Peyer's patch (tissue), 4 donors: ENCODE measurements around the gene CLEC20A. TPM values are rescaled to one million over a fixed set of nuclear protein-coding genes. Genes with fewer than 3 reads are reported as not detected.

ENCODE experiments used
- DNase-seq, 3 donors: peaks; one replicate each; pipeline ENCODE4 v3.0.0-alpha.2; 2017 to 2019
- H3K27ac ChIP-seq, 4 donors: fragments of 200-600 bp; sonication (generic); one replicate each; pipeline ENCODE4 v1.5.1; 2016 to 2019
- H3K27me3 ChIP-seq, 2 donors: fragments of 200-600 bp; sonication (generic); one replicate each; pipeline ENCODE4 v1.5.1; 2019
- H3K36me3 ChIP-seq, 3 donors: fragments of 200-600 bp; sonication (generic); one replicate each; pipeline ENCODE4 v1.5.1; 2016 to 2019
- H3K4me1 ChIP-seq, 4 donors: fragments of 200-600 bp; sonication (generic); one replicate each; pipeline ENCODE4 v1.5.1; 2016 to 2019
- H3K4me3 ChIP-seq, 4 donors: fragments of 200-600 bp; sonication (generic); 1 replicate in 3 of 4; 2 replicates in 1 of 4; pipeline ENCODE4 v1.5.1; 2016 to 2019; ENCODE audit warnings: mild to moderate bottlenecking in 1 of 4
- H3K9me3 ChIP-seq, 4 donors: fragments of 200-600 bp; sonication (generic); one replicate each; pipeline ENCODE4 v1.5.1; 2016 to 2019; ENCODE audit warnings: mild to moderate bottlenecking in 1 of 4
- POLR2A ChIP-seq, 2 donors: fragments of 450-650 bp; IDR thresholded peaks; one replicate each; pipeline ENCODE4 v1.5.1; 2017; ENCODE audit warnings: antibody characterized with exemption in 2 of 2, mild to moderate bottlenecking in 2 of 2, moderate library complexity in 2 of 2
- total RNA-seq, 4 donors: library from RNA; depleted of rRNA; stranded (reverse); fragments of >200 nt; gene quantifications; one replicate each; pipeline ENCODE4 v1.1.0, GENCODE V29; 2016
- TF ChIP-seq, protein P1 (sequence below), 6 experiments: fragments of 450-650 bp in 4 of 6; fragments of 200-600 bp in 2 of 6; sonication (generic) in 1 of 6; IDR thresholded peaks; one replicate each; pipeline ENCODE4 v1.5.1; 2017 to 2019; ENCODE audit warnings: antibody characterized with exemption in 6 of 6, mild to moderate bottlenecking in 3 of 6, moderate library complexity in 1 of 6

CLEC20A gene
- total RNA-seq, 4 donors from 2014 or later, result not detected

DNA sequence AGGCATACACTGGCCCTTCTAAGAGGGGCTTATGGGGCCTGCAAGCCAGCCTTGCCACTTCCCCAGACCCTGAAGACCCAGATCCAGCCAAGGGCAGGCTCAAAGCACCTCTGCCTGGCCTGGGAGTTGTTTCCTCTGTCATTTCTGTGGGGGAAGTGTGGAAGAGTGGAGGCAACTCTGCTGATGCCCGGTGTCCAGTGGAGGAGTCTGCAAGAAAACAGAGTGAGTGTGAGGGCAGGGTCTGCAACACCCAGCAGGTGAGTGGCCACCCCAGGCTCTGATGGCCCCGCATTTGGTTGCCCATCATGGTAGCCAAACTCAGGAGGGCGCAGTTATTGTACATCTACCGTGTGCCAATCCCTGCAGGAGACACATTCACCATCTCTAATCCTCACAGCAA is 8.4 kb downstream of the CLEC20A start:
- Histone ChIP-seq H3K4me3 (no peak overlapping the region), H3K27ac (no peak overlapping the region), H3K4me1 (peaks cover 0 to 7% (median 0%) of the 10 kb centered on the region in 4 donors), H3K27me3 (no peaks in the 10 kb centered on the region), H3K9me3 (no peaks in the 10 kb centered on the region), H3K36me3 (no peaks in the 10 kb centered on the region)
- no peak for TF ChIP-seq POLR2A (IDR thresholded peaks at IDR 0.05)
- TF ChIP-seq, protein P1, sequence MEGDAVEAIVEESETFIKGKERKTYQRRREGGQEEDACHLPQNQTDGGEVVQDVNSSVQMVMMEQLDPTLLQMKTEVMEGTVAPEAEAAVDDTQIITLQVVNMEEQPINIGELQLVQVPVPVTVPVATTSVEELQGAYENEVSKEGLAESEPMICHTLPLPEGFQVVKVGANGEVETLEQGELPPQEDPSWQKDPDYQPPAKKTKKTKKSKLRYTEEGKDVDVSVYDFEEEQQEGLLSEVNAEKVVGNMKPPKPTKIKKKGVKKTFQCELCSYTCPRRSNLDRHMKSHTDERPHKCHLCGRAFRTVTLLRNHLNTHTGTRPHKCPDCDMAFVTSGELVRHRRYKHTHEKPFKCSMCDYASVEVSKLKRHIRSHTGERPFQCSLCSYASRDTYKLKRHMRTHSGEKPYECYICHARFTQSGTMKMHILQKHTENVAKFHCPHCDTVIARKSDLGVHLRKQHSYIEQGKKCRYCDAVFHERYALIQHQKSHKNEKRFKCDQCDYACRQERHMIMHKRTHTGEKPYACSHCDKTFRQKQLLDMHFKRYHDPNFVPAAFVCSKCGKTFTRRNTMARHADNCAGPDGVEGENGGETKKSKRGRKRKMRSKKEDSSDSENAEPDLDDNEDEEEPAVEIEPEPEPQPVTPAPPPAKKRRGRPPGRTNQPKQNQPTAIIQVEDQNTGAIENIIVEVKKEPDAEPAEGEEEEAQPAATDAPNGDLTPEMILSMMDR (IDR thresholded peaks at IDR 0.05), result no peak
- no peak for DNase-seq

DNA sequence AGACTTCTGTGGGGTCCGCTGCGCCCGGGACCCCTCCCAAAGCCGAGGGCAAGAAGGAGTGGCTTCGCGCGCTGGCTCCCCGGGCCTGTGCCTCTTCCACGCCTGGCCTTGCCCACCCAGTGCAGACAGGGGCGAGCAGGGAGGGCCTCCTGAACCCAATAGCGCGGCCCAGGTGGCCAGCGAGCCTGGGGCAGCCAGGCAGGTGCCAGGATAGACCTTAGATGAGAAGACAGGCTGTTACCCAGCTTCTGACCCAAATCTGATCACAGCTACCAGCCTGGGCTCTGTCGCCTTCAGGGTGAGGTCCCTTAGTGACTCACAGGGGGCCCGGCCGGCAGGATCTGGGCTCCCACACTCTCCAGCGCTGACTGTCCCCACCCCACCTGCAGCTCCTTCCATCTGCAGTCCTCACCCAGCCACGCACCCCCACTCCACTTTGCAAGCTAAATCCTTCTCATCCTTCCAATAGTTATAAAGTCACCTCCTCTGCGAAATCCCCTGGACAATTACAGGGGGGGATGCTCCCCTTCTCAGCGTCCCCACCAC is 9.6 kb downstream of the CLEC20A start:
- Histone ChIP-seq H3K27ac (peak overlapping the region in 2 of 4 donors; percentile 27 to 48), H3K9me3 (no peaks in the 10 kb centered on the region), H3K4me1 (peaks cover 0 to 7% (median 0%) of the 10 kb centered on the region in 4 donors), H3K36me3 (no peaks in the 10 kb centered on the region), H3K27me3 (no peaks in the 10 kb centered on the region), H3K4me3 (peak overlapping the region; percentile 28 to 41 (median 31))
- TF ChIP-seq, protein P1 (IDR thresholded peaks at IDR 0.05), result no peak
- TF ChIP-seq POLR2A (IDR thresholded peaks at IDR 0.05), result no peak
- peak in 1 of 3 donors; percentile 47 for DNase-seq

DNA sequence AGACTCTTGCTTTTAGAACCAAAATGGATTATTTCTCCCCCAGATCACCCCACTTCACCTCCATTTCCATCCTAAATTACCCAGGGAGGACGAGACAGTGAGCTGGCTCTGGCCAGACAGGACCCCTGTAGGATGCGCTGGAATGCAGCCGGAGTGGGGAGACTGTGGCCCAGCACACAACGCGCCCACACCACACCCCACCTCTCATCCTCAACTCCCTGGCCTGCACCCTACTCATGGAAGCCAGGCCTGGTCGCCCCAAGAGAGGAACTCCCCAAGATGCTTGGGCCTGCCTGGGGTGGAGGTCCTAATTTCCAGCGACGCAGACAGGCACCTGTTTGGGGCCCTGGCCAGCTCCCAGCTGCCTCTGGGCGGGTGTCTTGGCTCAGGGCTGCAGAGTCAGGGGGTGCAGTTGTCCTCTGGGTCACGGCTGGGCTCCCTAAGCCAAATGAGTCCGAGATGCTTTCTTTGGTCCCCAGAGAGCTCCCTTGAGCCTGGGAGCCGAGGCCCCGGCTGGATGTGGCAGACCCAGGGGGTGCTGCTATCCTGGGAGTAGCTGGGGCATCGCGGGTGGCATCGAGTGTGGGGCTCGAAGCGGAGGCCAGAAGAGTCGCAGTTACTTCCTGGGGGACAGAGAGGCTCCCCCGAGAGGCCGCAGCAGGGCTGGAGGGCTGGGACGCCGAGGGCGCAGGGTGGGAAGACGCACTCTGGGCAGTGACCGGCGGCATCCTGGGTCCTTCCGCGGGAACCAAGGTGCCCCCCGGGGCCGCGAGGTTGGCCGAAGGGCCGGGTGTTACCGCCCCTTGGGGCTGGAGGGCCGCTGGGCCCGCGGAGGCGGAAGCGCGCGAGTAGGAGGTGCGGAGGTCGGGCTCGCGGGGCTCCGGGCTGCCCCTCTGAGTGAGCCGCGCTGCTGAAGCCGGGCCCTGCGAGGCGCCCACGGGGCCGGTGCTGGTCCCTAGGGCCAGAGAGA is 10.4 kb downstream of the CLEC20A start:
- Histone ChIP-seq H3K4me3 (peak overlapping the region; percentile 28 to 41 (median 31)), H3K4me1 (peaks cover 0 to 7% (median 0%) of the 10 kb centered on the region in 4 donors), H3K9me3 (no peaks in the 10 kb centered on the region), H3K27me3 (no peaks in the 10 kb centered on the region), H3K27ac (peak overlapping the region in 2 of 4 donors; percentile 27 to 48), H3K36me3 (no peaks in the 10 kb centered on the region)
- TF ChIP-seq, protein P1 (IDR thresholded peaks at IDR 0.05), result no peak
- TF ChIP-seq POLR2A (IDR thresholded peaks at IDR 0.05), result no peak
- peak in 1 of 3 donors; percentile 42 for DNase-seq

DNA sequence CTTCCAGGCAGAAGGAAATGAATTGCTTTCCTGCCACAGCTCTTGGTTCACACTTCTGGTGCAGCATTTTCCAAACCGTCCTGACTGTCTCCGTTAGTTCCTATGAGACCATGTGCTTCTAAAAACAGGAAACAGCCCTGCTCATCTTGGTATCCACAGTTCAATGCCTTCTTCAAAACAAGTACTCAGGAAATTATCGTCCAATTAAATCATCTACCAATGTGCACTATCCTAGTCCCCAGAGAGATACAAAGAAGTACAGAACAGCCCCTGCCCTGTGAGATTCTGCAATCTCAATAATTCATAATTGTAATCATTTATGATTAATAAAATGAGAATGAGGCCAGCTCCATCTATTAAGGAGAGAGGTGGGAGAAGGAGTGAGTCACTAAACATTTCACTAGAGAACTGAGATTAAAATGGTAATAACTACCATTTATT is 11.2 kb downstream of the CLEC20A start:
- H3K27me3 ChIP-seq, result no peaks in the 10 kb centered on the region
- no peaks in the 10 kb centered on the region for H3K9me3 ChIP-seq
- DNase-seq, result no peak
- H3K27ac ChIP-seq, result no peak overlapping the region
- H3K4me3 ChIP-seq, result no peak overlapping the region
- no peaks in the 10 kb centered on the region for H3K36me3 ChIP-seq
- H3K4me1 ChIP-seq, result peaks cover 0 to 7% (median 0%) of the 10 kb centered on the region in 4 donors
- TF ChIP-seq, protein P1 (IDR thresholded peaks at IDR 0.05), result no peak
- no peak for TF ChIP-seq POLR2A (IDR thresholded peaks at IDR 0.05)

DNA sequence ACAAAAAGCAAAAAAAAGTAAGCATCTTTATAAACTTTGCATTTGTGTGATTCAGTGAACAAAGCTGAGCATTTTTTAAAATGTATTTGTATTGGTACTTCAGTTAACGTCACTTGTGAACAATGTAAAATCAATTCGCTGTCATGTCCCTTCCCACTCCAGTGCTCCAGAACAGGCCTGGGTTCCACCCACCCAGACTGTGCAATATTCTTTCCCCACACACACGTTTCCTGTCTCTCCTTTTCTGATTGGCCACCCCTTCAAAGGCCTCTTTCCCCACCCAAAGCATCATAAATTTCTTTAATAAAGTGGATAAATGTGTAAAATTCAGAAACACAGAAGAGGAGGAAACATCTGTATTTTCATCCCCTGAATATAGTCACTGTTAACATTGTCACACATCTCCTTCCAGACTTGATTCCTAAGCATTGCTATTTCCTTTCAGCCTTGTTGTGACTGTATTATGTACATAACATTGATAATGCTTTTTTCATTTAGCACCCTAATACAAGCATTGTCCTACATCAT is 12.0 kb downstream of the CLEC20A start:
- TF ChIP-seq POLR2A (IDR thresholded peaks at IDR 0.05), result no peak
- TF ChIP-seq, protein P1 (IDR thresholded peaks at IDR 0.05), result no peak
- no peaks in the 10 kb centered on the region for H3K9me3 ChIP-seq

More for the DNA sequence above, 12.0 kb downstream of the CLEC20A start:
- Histone ChIP-seq H3K4me3 (no peak overlapping the region), H3K4me1 (peaks cover 0 to 7% (median 0%) of the 10 kb centered on the region in 4 donors), H3K27ac (no peak overlapping the region), H3K36me3 (no peaks in the 10 kb centered on the region), H3K27me3 (no peaks in the 10 kb centered on the region)
- DNase-seq, result no peak
